Erythroblast (primary cell): ENCODE measurements around the gene FARP1.

Experiments used
- GATA1 ChIP-seq: IDR thresholded peaks from 2 replicates; pipeline ENCODE4 v1.6.1; 2011; ENCODE audit warnings: low read depth, mild to moderate bottlenecking, control low read depth, low read length, moderate library complexity
- POLR2A ChIP-seq: IDR thresholded peaks from 2 replicates; pipeline ENCODE4 v1.6.1; 2011; ENCODE audit warnings: mild to moderate bottlenecking, low read length

- no peak for TF ChIP-seq POLR2A
- TF ChIP-seq GATA1: no peak
Observed at GRCh38 chr13:98351636-98352035, 208.7 kb downstream of the FARP1 start.
